BE2C (cell line): ENCODE measurements around the gene MATK.
A peak's percentile ranks its signal among the peaks of the same experiment; 100 is the strongest.

Source experiments
- DNase-seq: peaks from one replicate; pipeline ENCODE4 v3.0.0-alpha.2; 2020
- H3K27me3 ChIP-seq: fragments of 250-450 bp; sonication (Bioruptor Pico); 2 replicates; pipeline ENCODE4 v1.5.1; 2020; ENCODE audit warnings: mild to moderate bottlenecking
- H3K36me3 ChIP-seq: fragments of 250-450 bp; sonication (Bioruptor Pico); 2 replicates; pipeline ENCODE4 v1.5.1; 2020; ENCODE audit warnings: mild to moderate bottlenecking
- H3K4me1 ChIP-seq: fragments of 250-450 bp; sonication (Bioruptor Pico); 2 replicates; pipeline ENCODE4 v1.5.1; 2020
- H3K4me3 ChIP-seq: 2 replicates; pipeline ENCODE4 v1.5.1; 2011; ENCODE audit warnings: low read depth, low read length
- H3K9me3 ChIP-seq: fragments of 250-450 bp; sonication (Bioruptor Pico); 2 replicates; pipeline ENCODE4 v1.5.1; 2020
- TF ChIP-seq, protein P1 (sequence below): IDR thresholded peaks from 2 replicates; pipeline ENCODE4 v1.5.1; 2012; ENCODE audit warnings: mild to moderate bottlenecking, low read depth, low read length

Gene MATK

DNA sequence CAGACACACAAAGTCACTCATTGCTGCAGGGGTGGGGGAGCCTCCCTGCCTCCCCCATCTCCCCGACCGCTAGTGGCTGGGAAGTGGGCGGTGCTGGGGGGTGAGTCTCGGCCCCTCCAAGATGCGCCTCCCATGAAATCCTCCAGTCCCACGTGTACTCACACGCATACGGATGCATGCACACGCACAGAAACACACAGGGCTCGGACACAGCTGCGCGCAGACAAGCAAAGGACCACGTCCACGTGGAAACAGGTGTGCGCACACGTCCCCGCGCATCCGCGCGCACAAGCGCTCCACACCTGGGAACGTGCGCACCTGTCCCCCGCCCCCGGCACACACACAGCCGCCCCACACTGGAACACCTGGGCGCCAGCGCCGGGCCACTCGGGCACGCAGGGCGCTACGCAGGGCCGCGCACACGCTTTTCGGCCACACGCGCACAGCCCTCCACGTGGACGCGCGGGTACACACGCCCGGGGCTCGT lies 687 bp downstream of the MATK start:
- peaks cover 33% of the 10 kb centered on the region for H3K27me3 ChIP-seq
- no peaks in the 10 kb centered on the region for H3K4me1 ChIP-seq
- no peaks in the 10 kb centered on the region for H3K36me3 ChIP-seq
- TF ChIP-seq, protein P1, sequence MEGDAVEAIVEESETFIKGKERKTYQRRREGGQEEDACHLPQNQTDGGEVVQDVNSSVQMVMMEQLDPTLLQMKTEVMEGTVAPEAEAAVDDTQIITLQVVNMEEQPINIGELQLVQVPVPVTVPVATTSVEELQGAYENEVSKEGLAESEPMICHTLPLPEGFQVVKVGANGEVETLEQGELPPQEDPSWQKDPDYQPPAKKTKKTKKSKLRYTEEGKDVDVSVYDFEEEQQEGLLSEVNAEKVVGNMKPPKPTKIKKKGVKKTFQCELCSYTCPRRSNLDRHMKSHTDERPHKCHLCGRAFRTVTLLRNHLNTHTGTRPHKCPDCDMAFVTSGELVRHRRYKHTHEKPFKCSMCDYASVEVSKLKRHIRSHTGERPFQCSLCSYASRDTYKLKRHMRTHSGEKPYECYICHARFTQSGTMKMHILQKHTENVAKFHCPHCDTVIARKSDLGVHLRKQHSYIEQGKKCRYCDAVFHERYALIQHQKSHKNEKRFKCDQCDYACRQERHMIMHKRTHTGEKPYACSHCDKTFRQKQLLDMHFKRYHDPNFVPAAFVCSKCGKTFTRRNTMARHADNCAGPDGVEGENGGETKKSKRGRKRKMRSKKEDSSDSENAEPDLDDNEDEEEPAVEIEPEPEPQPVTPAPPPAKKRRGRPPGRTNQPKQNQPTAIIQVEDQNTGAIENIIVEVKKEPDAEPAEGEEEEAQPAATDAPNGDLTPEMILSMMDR, result no peak
- DNase-seq, result no peak
- no peak overlapping the region for H3K4me3 ChIP-seq
- peaks cover 7% of the 10 kb centered on the region; the same call in 1 of the 2 replicates for H3K9me3 ChIP-seq

DNA sequence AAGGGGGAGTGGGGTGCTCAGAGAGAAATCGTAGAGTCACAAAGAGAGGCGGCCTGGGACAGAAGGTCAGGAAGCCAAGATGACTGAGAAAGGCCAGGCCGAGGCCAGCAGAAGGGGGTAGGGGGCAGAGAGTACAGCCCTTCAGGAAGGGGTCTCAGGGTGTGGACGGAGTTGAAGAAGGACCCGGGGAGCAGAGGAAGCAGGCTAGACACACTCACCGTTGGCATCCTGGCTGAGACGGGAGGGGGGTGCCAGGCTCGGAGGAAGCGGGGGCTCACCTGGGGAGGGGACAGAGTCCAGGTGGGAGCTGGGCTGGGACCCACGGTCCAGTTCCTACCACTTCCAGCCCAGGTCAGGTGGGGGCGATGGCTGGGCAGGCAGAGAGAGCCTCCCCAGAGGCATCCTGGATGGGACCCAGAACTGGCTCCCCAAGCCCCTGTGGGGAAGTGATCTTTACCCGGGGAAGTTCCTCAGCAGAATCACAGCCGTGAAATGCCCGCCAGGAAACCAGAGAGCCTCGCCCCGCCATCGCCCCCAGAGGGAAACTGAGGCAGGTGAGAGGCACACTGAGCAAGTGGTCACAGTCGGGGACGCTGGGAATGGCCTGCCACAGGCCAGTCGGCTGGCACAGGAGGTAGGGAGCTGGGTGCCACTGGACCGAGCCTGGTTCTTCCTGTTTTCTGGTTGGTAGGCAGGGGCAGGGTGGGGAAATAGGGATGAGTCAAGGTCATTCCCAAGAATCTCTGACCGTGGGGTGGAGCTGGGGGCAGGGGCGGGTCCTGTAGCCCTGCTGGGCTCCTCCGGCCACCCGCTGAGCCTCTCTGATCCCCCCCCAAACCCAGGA lies 1.4 kb downstream of the MATK start:
- TF ChIP-seq, protein P1, result no peak
- no peak for DNase-seq
- Histone ChIP-seq H3K36me3 (no peaks in the 10 kb centered on the region), H3K4me3 (no peak overlapping the region), H3K4me1 (no peaks in the 10 kb centered on the region), H3K27me3 (peaks cover 33% of the 10 kb centered on the region), H3K9me3 (peaks cover 7% of the 10 kb centered on the region; the same call in 1 of the 2 replicates)

DNA sequence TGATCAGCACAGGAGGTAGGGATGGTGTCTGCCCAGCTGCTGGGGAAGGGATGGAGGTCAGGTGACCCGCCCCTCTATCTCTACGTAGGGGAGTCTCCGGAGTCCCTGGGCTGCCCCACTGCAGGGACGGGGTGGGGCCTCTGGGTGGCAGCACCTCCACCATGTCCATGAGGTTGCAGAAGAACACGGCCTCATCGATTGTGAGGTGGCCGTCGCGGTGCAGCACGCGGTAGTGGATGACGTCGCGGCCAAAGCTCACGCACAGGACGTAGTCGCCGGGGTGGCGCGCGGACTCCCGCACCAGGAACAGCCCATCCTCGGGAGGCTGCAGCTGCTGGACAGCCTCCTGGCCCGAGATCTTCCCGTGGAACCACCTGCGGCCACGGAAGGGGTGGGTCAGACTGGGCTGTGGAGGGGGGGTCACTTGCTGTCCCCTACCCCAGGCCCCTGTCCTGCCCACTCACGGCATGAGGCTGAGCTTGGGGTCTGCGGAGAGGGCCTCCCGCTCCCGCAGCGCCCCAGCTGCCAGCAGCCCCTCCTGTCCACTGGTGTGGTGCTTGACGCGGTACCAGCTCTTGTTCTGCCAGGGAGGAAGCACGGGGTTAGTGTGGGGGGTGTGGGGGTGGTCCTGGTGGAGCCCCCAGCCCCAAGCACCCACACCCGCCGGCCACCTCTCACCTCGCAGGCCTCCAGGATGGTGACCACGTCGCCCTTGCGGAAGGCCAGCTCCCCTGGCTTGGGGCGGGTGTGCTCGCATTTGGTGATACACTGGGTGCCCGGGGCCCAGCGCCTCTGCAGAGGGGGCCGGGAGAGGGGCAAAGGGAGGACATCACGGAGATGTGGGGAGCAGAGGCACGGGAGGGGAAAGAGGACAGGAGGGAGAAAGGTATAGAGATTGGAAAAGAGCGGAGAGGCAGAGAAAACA lies 2.3 kb downstream of the MATK start:
- Histone ChIP-seq H3K9me3 (peaks cover 7% of the 10 kb centered on the region; the same call in 1 of the 2 replicates), H3K36me3 (no peaks in the 10 kb centered on the region), H3K4me1 (no peaks in the 10 kb centered on the region), H3K4me3 (no peak overlapping the region), H3K27me3 (peaks cover 33% of the 10 kb centered on the region)
- TF ChIP-seq, protein P1, result peak; percentile 46
- DNase-seq, result peak; percentile 59

DNA sequence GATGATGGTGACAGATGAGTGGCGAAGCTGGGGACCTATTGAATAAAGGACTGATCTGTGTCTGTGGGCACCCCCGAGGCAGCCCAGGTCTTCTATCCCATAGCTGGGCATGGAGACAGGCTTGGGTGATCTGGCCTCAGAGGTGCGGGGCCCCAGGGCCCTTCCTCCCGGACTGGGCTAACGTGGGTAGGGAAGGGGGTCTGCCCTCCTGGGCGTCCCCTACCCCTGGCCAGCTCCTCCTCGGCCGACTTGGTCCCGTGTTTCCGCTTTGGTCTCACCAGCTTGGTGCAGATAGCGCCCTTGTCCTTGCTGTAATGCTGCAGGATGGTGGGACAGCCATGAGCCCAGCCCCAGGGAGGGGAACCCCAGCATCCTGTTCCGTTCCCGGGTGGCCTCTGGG lies 3.3 kb downstream of the MATK start:
- Histone ChIP-seq H3K4me3 (no peak overlapping the region), H3K36me3 (no peaks in the 10 kb centered on the region), H3K27me3 (peaks cover 39% of the 10 kb centered on the region), H3K9me3 (peaks cover 7% of the 10 kb centered on the region; the same call in 1 of the 2 replicates), H3K4me1 (no peaks in the 10 kb centered on the region)
- TF ChIP-seq, protein P1, result no peak
- DNase-seq, result no peak

DNA sequence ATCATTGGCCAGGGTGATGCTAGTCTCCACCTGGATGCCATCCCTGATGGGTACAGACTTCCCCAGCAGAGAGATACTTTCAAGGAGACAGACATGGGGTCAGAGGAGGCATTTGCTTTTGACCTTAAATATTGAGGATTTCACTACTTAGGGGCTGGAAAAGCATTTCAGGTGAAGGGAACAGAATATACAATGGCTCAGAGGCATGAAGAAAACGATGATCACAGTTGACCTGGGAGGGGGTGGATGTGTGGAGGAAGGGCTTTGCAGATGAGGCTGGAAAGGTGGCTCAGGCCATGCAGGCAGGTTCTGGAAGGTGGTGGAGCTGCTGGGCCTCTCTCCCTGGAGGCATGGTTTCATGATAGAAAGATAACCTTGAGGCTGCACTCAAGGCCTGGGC lies 3.9 kb downstream of the MATK start:
- no peak for DNase-seq
- Histone ChIP-seq H3K4me3 (no peak overlapping the region), H3K4me1 (no peaks in the 10 kb centered on the region), H3K9me3 (peaks cover 7% of the 10 kb centered on the region; the same call in 1 of the 2 replicates), H3K27me3 (peaks cover 39% of the 10 kb centered on the region), H3K36me3 (no peaks in the 10 kb centered on the region)
- TF ChIP-seq, protein P1, result no peak
